ENCODE results near the gene OTOS.

OTOS gene

GRCh38 chr2:240140511-240140910 lies at the start of gene OTOS:
OTOS (minus strand) TSS chr2:240140658; CDS start chr2:240140326, 332 bp downstream.
- no peak for DNase-seq (ENCODE audit: low read depth in 2 of 2)

- DNase-seq (ENCODE audit: low read depth in 2 of 2): no peak
Measured at GRCh38 chr2:240189686-240190085, 49.2 kb upstream of the OTOS start.

GRCh38 chr2:240187989-240188590 lies 47.6 kb upstream of the OTOS start:
- no peak for DNase-seq (ENCODE audit: low read depth in 2 of 2)

- DNase-seq (ENCODE audit: low read depth in 2 of 2): no peak
Measured at GRCh38 chr2:240186191-240186725, 45.8 kb upstream of the OTOS start.

- no peak for DNase-seq (ENCODE audit: low read depth in 2 of 2)
Measured at GRCh38 chr2:240184656-240185055, 44.2 kb upstream of the OTOS start.

GRCh38 chr2:240183875-240184590 lies 43.6 kb upstream of the OTOS start:
- DNase-seq (ENCODE audit: low read depth in 2 of 2): no peak

GRCh38 chr2:240183006-240183874 lies 42.8 kb upstream of the OTOS start:
- no peak for DNase-seq (ENCODE audit: low read depth in 2 of 2)

GRCh38 chr2:240182476-240182875 lies 42.0 kb upstream of the OTOS start:
- DNase-seq (ENCODE audit: low read depth in 2 of 2): no peak

GRCh38 chr2:240182001-240182400 lies 41.5 kb upstream of the OTOS start:
- DNase-seq (ENCODE audit: low read depth in 2 of 2): no peak

GRCh38 chr2:240179941-240180666 lies 39.6 kb upstream of the OTOS start:
- DNase-seq (ENCODE audit: low read depth in 2 of 2): no peak

- DNase-seq (ENCODE audit: low read depth in 2 of 2): no peak
Measured at GRCh38 chr2:240179186-240179815, 38.8 kb upstream of the OTOS start.

- no peak for DNase-seq (ENCODE audit: low read depth in 2 of 2)
Measured at GRCh38 chr2:240178564-240178963, 38.1 kb upstream of the OTOS start.

GRCh38 chr2:240174496-240174895 lies 34.0 kb upstream of the OTOS start:
- DNase-seq (ENCODE audit: low read depth in 2 of 2): no peak

- DNase-seq (ENCODE audit: low read depth in 2 of 2): no peak
Measured at GRCh38 chr2:240172071-240172895, 31.8 kb upstream of the OTOS start.

- DNase-seq (ENCODE audit: low read depth in 2 of 2): no peak
Measured at GRCh38 chr2:240170883-240171282, 30.4 kb upstream of the OTOS start.

GRCh38 chr2:240170354-240170735 lies 29.9 kb upstream of the OTOS start:
- no peak for DNase-seq (ENCODE audit: low read depth in 2 of 2)

- no peak for DNase-seq (ENCODE audit: low read depth in 2 of 2)
Measured at GRCh38 chr2:240169486-240170353, 29.3 kb upstream of the OTOS start.

GRCh38 chr2:240168546-240169361 lies 28.3 kb upstream of the OTOS start:
- no peak for DNase-seq (ENCODE audit: low read depth in 2 of 2)
